ENCODE data around the gene ITGA2.

DNA sequence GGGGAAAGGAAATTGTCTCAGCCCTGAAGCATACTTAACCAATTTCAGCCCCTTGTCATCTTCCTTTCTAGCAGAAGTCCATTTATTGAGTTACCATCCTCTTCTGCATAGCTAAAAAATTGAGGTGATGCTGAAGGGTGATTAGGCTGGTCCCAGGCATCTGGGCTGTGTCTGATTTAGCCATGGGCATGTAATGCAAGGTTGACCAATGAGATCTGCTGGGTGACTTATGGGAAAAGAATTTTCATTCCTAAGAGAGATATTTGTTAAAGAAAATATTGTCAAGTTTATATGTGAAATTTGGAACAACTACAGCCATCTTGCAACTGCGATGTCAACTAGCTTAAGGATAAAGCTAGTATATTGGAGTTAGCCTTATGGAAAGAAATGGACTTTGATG, 5.1 kb downstream of the ITGA2 start:
- TF ChIP-seq POLR2AphosphoS5 (IDR thresholded peaks at IDR 0.05), result no peak
- TF ChIP-seq, protein P1, sequence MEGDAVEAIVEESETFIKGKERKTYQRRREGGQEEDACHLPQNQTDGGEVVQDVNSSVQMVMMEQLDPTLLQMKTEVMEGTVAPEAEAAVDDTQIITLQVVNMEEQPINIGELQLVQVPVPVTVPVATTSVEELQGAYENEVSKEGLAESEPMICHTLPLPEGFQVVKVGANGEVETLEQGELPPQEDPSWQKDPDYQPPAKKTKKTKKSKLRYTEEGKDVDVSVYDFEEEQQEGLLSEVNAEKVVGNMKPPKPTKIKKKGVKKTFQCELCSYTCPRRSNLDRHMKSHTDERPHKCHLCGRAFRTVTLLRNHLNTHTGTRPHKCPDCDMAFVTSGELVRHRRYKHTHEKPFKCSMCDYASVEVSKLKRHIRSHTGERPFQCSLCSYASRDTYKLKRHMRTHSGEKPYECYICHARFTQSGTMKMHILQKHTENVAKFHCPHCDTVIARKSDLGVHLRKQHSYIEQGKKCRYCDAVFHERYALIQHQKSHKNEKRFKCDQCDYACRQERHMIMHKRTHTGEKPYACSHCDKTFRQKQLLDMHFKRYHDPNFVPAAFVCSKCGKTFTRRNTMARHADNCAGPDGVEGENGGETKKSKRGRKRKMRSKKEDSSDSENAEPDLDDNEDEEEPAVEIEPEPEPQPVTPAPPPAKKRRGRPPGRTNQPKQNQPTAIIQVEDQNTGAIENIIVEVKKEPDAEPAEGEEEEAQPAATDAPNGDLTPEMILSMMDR (IDR thresholded peaks at IDR 0.05; ENCODE audit: poor library complexity, severe bottlenecking), result no peak
- TF ChIP-seq, protein P2, sequence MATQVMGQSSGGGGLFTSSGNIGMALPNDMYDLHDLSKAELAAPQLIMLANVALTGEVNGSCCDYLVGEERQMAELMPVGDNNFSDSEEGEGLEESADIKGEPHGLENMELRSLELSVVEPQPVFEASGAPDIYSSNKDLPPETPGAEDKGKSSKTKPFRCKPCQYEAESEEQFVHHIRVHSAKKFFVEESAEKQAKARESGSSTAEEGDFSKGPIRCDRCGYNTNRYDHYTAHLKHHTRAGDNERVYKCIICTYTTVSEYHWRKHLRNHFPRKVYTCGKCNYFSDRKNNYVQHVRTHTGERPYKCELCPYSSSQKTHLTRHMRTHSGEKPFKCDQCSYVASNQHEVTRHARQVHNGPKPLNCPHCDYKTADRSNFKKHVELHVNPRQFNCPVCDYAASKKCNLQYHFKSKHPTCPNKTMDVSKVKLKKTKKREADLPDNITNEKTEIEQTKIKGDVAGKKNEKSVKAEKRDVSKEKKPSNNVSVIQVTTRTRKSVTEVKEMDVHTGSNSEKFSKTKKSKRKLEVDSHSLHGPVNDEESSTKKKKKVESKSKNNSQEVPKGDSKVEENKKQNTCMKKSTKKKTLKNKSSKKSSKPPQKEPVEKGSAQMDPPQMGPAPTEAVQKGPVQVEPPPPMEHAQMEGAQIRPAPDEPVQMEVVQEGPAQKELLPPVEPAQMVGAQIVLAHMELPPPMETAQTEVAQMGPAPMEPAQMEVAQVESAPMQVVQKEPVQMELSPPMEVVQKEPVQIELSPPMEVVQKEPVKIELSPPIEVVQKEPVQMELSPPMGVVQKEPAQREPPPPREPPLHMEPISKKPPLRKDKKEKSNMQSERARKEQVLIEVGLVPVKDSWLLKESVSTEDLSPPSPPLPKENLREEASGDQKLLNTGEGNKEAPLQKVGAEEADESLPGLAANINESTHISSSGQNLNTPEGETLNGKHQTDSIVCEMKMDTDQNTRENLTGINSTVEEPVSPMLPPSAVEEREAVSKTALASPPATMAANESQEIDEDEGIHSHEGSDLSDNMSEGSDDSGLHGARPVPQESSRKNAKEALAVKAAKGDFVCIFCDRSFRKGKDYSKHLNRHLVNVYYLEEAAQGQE (IDR thresholded peaks at IDR 0.05; ENCODE audit: borderline replicate concordance), result no peak
- TF ChIP-seq EZH2 (IDR thresholded peaks at IDR 0.05; ENCODE audit: borderline replicate concordance, insufficient read depth, low read length, poor library complexity, severe bottlenecking), result no peak
